Upper lobe of left lung (tissue), 6 donors: Measurements from ENCODE around the gene MAP7D3. TPM values are rescaled to one million over a fixed set of nuclear protein-coding genes. Genes with fewer than 3 reads are reported as not detected.

Source experiments
- ATAC-seq, 2 donors: fragments of 200-7000 bp; cut with Tn5 transposase; one replicate each; pipeline ENCODE4 v1.9.1; 2022; ENCODE audit warnings: mild to moderate bottlenecking in 2 of 2, moderate library complexity in 2 of 2; ENCODE audit not compliant: low FRiP score in 2 of 2
- DNase-seq, 2 donors: peaks; one replicate each; pipeline ENCODE4 v3.0.0-alpha.2; 2019 to 2020
- H3K27ac ChIP-seq, 4 donors: fragments of 200-600 bp; sonication (generic); one replicate each; pipeline ENCODE4 v1.5.1; 2016 to 2019
- H3K27me3 ChIP-seq, 4 donors: fragments of 200-600 bp; sonication (generic); one replicate each; pipeline ENCODE4 v1.5.1; 2017 to 2019
- H3K36me3 ChIP-seq, 4 donors: fragments of 200-600 bp; sonication (generic); one replicate each; pipeline ENCODE4 v1.5.1; 2016 to 2019
- H3K4me1 ChIP-seq, 4 donors: fragments of 200-600 bp; sonication (generic); one replicate each; pipeline ENCODE4 v1.5.1; 2018 to 2019
- H3K4me3 ChIP-seq, 4 donors: fragments of 200-600 bp; sonication (generic); one replicate each; pipeline ENCODE4 v1.5.1; 2017 to 2019; ENCODE audit warnings: mild to moderate bottlenecking in 2 of 4, moderate library complexity in 1 of 4
- H3K9me3 ChIP-seq, 4 donors: fragments of 200-600 bp; sonication (generic); one replicate each; pipeline ENCODE4 v1.5.1; 2018 to 2019
- EP300 ChIP-seq, 4 donors: sonication (generic); formaldehyde crosslinking; IDR thresholded peaks; one replicate each; pipeline ENCODE4 v1.5.1; 2017; ENCODE audit warnings: antibody characterized with exemption in 4 of 4, control low read depth in 2 of 4
- POLR2A ChIP-seq, 4 donors: fragments of 450-650 bp; IDR thresholded peaks; one replicate each; pipeline ENCODE4 v1.5.1; 2016 to 2017; ENCODE audit warnings: antibody characterized with exemption in 4 of 4, mild to moderate bottlenecking in 2 of 4
- POLR2AphosphoS5 ChIP-seq, 2 donors: sonication (generic); formaldehyde crosslinking; IDR thresholded peaks; one replicate each; pipeline ENCODE4 v1.5.1; 2017; ENCODE audit warnings: antibody characterized with exemption in 2 of 2
- WGBS, 2 donors: methylation state at CpG; one replicate each; pipeline ENCODE4 v1.1.5; 2017 to 2018; 5-methylcytosine and 5-hydroxymethylcytosine counted together
- total RNA-seq, 6 donors: library from RNA; depleted of rRNA in 4 of 6; stranded (reverse); fragments of >200 nt in 4 of 6; gene quantifications; one replicate each; pipeline versions ENCODE4 v1.1.0 to v1.2.1, GENCODE V29; 2016 to 2021
- TF ChIP-seq, protein P1 (sequence below), 6 experiments: fragments of 450-650 bp in 4 of 6; fragments of 200-600 bp in 2 of 6; sonication (generic) in 2 of 6; IDR thresholded peaks; one replicate each; pipeline ENCODE4 v1.5.1; 2016 to 2019; ENCODE audit warnings: antibody characterized with exemption in 6 of 6
- donor health status: DM: no; HTN: no; CAD: no; lungs with moderate emphysema.
- donor health status: DM: no; HTN: yes; CAD: no; lungs with severe emphysema.

Gene MAP7D3
- total RNA-seq, 6 donors from 2014 or later: 4.8 to 19.9 (median 9.3) TPM

DNA sequence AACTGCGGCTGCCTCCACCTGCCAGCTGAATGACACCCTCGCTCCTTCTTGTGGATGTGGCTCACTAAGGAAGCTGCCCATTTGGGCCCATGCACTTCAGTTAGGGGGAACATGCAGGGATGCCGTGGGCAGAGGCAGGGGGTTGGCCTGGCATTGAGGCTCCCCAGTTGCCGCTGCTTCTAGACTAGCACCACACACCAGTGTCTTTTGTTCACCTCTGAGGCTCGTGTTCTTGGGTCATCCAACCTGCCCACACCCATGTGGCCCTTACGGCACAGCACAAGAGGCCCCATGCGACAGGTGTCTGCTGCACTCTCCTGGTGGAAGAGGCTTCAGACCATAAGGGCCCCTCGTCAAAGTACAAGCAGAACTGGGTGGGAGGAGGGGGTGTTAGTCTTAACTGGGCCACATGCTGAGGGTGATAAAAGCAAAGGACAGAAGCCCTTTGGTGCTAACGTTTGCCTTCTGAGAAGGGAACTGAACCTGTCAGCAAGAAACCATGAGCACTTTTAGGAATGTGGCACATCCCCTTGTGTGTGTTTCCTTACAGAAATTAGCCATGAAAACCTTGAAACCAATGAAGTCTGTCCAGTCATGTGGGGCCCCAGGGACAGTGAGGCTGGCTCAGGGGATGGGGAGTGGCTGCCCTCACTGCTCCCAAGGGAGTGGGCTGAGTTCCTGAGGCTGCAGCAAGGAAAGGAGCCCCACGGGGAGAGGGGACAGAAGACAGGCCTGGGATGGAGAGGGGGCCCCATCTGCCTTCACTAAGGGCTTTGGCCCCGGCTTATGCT, 39.2 kb downstream of the MAP7D3 start:
- H3K27me3 ChIP-seq: no peaks in the 10 kb centered on the region
- H3K36me3 ChIP-seq: peaks cover 0 to 21% (median 0%) of the 10 kb centered on the region in 4 donors
- TF ChIP-seq, protein P1, sequence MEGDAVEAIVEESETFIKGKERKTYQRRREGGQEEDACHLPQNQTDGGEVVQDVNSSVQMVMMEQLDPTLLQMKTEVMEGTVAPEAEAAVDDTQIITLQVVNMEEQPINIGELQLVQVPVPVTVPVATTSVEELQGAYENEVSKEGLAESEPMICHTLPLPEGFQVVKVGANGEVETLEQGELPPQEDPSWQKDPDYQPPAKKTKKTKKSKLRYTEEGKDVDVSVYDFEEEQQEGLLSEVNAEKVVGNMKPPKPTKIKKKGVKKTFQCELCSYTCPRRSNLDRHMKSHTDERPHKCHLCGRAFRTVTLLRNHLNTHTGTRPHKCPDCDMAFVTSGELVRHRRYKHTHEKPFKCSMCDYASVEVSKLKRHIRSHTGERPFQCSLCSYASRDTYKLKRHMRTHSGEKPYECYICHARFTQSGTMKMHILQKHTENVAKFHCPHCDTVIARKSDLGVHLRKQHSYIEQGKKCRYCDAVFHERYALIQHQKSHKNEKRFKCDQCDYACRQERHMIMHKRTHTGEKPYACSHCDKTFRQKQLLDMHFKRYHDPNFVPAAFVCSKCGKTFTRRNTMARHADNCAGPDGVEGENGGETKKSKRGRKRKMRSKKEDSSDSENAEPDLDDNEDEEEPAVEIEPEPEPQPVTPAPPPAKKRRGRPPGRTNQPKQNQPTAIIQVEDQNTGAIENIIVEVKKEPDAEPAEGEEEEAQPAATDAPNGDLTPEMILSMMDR (IDR thresholded peaks at IDR 0.05): no peak
- TF ChIP-seq EP300 (IDR thresholded peaks at IDR 0.05) (no peak), POLR2A (IDR thresholded peaks at IDR 0.05) (no peak), POLR2AphosphoS5 (IDR thresholded peaks at IDR 0.05) (no peak)
- H3K4me1 ChIP-seq: peaks cover 0 to 17% (median 5%) of the 10 kb centered on the region in 4 donors
- H3K9me3 ChIP-seq: no peaks in the 10 kb centered on the region
- DNase-seq: no peak
- H3K27ac ChIP-seq: peak overlapping the region in 1 of 4 donors; percentile 35
- H3K4me3 ChIP-seq: no peak overlapping the region
- no peak for ATAC-seq
- 76 to 83% methylated on average over 9 to 11 of the region's 11 CpGs for WGBS, 2 donors

DNA sequence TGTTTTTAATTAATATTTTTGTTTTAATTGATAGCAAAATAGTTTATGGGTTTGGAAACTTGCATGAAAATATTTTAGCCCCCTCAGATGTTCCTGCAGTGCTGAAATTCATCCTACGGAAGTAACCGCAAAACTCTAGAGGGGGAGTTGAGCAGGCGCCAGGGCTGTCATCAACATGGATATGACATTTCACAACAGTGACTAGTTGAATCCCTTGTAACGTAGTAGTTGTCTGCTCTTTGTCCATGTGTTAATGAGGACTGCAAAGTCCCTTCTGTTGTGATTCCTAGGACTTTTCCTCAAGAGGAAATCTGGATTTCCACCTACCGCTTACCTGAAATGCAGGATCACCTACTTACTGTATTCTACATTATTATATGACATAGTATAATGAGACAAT, 40.4 kb downstream of the MAP7D3 start:
- no peaks in the 10 kb centered on the region for H3K9me3 ChIP-seq
- DNase-seq (no peak), ATAC-seq (peak in 1 of 2 donors; percentile 32)
- no peak for TF ChIP-seq EP300 (IDR thresholded peaks at IDR 0.05)
- TF ChIP-seq, protein P1 (IDR thresholded peaks at IDR 0.05): no peak
- no peak for TF ChIP-seq POLR2AphosphoS5 (IDR thresholded peaks at IDR 0.05)
- no peak for TF ChIP-seq POLR2A (IDR thresholded peaks at IDR 0.05)
- H3K27ac ChIP-seq: no peak overlapping the region
- WGBS, 2 donors: 58 to 63% methylated on average over 5 of the region's 5 CpGs
- H3K36me3 ChIP-seq: peaks cover 0 to 24% (median 0%) of the 10 kb centered on the region in 4 donors
- H3K4me1 ChIP-seq: peaks cover 0 to 17% (median 5%) of the 10 kb centered on the region in 4 donors
- H3K4me3 ChIP-seq: no peak overlapping the region
- no peaks in the 10 kb centered on the region for H3K27me3 ChIP-seq

DNA sequence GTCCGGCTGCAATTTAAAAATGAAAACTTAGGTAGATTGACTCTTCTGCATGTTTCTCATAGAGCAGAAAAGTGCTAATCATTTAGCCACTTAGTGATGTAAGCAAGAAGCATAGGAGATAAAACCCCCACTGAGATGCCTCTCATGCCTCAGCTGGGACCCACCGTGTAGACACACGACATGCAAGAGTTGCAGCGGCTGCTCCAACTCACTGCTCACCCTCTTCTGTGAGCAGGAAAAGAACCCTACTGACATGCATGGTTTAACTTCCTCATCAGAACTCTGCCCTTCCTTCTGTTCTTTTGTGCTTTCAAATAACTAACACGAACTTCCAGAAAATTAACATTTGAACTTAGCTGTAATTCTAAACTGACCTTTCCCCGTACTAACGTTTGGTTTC, 41.0 kb downstream of the MAP7D3 start:
- Histone ChIP-seq H3K27me3 (no peaks in the 10 kb centered on the region), H3K27ac (no peak overlapping the region), H3K4me1 (peaks cover 0 to 17% (median 8%) of the 10 kb centered on the region in 4 donors), H3K9me3 (no peaks in the 10 kb centered on the region), H3K36me3 (peaks cover 0 to 24% (median 0%) of the 10 kb centered on the region in 4 donors), H3K4me3 (no peak overlapping the region)
- no peak for DNase-seq
- no peak for ATAC-seq
- TF ChIP-seq, protein P1 (IDR thresholded peaks at IDR 0.05): no peak
- TF ChIP-seq EP300 (IDR thresholded peaks at IDR 0.05): no peak
- no peak for TF ChIP-seq POLR2A (IDR thresholded peaks at IDR 0.05)
- TF ChIP-seq POLR2AphosphoS5 (IDR thresholded peaks at IDR 0.05): no peak
- 40 to 51% methylated on average over 7 of the region's 7 CpGs for WGBS, 2 donors

DNA sequence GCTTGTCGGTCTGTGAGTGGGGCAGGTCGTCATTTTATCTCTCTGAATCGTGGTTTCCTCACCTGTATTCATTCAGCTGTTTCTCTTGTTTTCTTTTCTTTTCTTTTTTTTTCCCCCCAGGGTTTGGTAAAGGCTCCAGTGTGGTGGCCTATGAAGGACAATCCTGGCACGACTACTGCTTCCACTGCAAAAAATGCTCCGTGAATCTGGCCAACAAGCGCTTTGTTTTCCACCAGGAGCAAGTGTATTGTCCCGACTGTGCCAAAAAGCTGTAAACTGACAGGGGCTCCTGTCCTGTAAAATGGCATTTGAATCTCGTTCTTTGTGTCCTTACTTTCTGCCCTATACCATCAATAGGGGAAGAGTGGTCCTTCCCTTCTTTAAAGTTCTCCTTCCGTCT, 41.4 kb downstream of the MAP7D3 start:
- no peak for DNase-seq
- Histone ChIP-seq H3K4me1 (peaks cover 0 to 21% (median 9%) of the 10 kb centered on the region in 4 donors), H3K27me3 (no peaks in the 10 kb centered on the region), H3K4me3 (no peak overlapping the region), H3K27ac (peak overlapping the region in 1 of 4 donors; percentile 53), H3K36me3 (peaks cover 0 to 24% (median 0%) of the 10 kb centered on the region in 4 donors), H3K9me3 (no peaks in the 10 kb centered on the region)
- no peak for ATAC-seq
- 45 to 60% methylated on average over 8 to 9 of the region's 9 CpGs for WGBS, 2 donors
- TF ChIP-seq EP300 (IDR thresholded peaks at IDR 0.05) (no peak), POLR2AphosphoS5 (IDR thresholded peaks at IDR 0.05) (no peak), POLR2A (IDR thresholded peaks at IDR 0.05) (no peak)
- TF ChIP-seq, protein P1 (IDR thresholded peaks at IDR 0.05): no peak
